ENCODE data around the gene CRLF1. TPM values are rescaled to one million over a fixed set of nuclear protein-coding genes. Genes with fewer than 3 reads are reported as not detected.

The CRLF1 gene
- total RNA-seq, 1 donor from 2014 or later = 0.58 TPM

- no peak overlapping the region for H3K4me3 ChIP-seq (ENCODE audit: low read depth, low read length)
- TF ChIP-seq CTCF (conservative IDR thresholded peaks at IDR 0.05; ENCODE audit: low read depth, low read length) = no peak
- DNase-seq (ENCODE audit: low read depth) = no peak
Measured at GRCh38 chr19:18646535-18647370, 40.2 kb upstream of the CRLF1 start.

GRCh38 chr19:18645035-18645511 is 38.5 kb upstream of the CRLF1 start:
- no peak overlapping the region for H3K4me3 ChIP-seq (ENCODE audit: low read depth, low read length)
- no peak for DNase-seq (ENCODE audit: low read depth)
- TF ChIP-seq CTCF (conservative IDR thresholded peaks at IDR 0.05; ENCODE audit: low read depth, low read length) = no peak

GRCh38 chr19:18644196-18645034 is 37.8 kb upstream of the CRLF1 start:
- no peak for DNase-seq (ENCODE audit: low read depth)
- H3K4me3 ChIP-seq (ENCODE audit: low read depth, low read length) = no peak overlapping the region
- TF ChIP-seq CTCF (conservative IDR thresholded peaks at IDR 0.05; ENCODE audit: low read depth, low read length) = no peak

- H3K4me3 ChIP-seq (ENCODE audit: low read depth, low read length) = no peak overlapping the region
- no peak for DNase-seq (ENCODE audit: low read depth)
- no peak for TF ChIP-seq CTCF (conservative IDR thresholded peaks at IDR 0.05; ENCODE audit: low read depth, low read length)
Measured at GRCh38 chr19:18639706-18640243, 33.2 kb upstream of the CRLF1 start.

GRCh38 chr19:18637673-18638630 is 31.4 kb upstream of the CRLF1 start:
- DNase-seq (ENCODE audit: low read depth) = no peak
- peak overlapping the region; percentile 93 for H3K4me3 ChIP-seq (ENCODE audit: low read depth, low read length)
- TF ChIP-seq CTCF (conservative IDR thresholded peaks at IDR 0.05; ENCODE audit: low read depth, low read length) = peak; percentile 14

Measured in epithelial cell of proximal tubule (primary cell).